ENCODE data around the gene DGCR2. TPM values are rescaled to one million over a fixed set of nuclear protein-coding genes. Genes with fewer than 3 reads are reported as not detected.

Gene DGCR2
- polyA plus RNA-seq, 1 donor (not counting 4 experiments of a cell fraction or from before 2014, with no cell fraction given) = 23.2 TPM

DNA sequence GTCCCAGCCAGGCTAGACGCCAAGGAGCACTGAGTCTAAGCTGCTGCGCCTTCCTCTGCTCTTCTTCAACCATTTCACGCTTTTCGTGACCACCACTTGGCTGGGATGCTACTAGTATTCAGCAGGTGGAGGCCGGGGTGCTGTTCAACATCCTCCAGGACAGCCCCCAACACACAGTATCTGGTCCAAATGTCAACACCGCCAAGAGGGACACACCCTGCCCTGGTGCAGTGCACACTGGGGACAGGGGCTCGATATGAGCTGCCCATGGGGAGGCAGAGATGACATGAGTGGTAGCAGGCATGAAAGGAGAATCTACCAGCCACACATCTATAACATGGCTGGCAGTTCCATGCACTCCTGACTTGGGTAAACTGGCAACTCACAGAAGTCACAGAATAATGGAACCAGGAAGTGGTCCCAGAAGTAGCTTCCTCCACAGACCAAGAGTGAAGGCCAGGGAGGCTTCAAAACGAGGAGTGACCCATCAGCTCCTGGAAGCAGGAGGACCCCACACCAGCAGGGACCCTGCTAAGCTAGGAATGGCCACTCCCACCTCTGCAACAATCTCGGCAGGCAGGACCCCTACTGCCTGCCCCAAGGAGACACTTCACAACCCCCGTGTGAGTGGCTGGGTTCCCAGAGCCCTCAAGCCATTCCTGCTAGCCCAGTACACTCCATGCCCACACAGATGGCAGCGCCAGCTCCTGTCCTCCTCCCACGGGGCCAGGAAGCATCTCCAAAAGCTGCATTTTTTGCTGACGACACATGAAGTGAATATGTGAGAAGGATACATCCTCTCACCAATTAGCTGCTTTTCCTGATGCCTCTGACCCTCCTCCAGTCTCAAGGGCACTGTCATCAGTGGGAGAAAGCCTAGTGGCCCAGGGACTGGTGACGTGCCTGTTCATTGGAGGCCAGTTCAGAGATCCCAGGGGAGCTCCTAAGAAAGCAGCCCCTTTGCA lies 78.8 kb downstream of the DGCR2 start:
- FAIRE-seq (no peak), DNase-seq (ENCODE audit: low read depth, low spot score) (no peak)
- H3K4me1 ChIP-seq (ENCODE audit: control insufficient read depth, extremely low read depth, insufficient read depth, low read length) = no peaks in the 10 kb centered on the region
- H3K9me3 ChIP-seq (ENCODE audit: control insufficient read depth, low read depth, low read length) = no peaks in the 10 kb centered on the region
- TF ChIP-seq EZH2 (IDR thresholded peaks at IDR 0.05; ENCODE audit: low read length) = no peak
- TF ChIP-seq, protein P1, sequence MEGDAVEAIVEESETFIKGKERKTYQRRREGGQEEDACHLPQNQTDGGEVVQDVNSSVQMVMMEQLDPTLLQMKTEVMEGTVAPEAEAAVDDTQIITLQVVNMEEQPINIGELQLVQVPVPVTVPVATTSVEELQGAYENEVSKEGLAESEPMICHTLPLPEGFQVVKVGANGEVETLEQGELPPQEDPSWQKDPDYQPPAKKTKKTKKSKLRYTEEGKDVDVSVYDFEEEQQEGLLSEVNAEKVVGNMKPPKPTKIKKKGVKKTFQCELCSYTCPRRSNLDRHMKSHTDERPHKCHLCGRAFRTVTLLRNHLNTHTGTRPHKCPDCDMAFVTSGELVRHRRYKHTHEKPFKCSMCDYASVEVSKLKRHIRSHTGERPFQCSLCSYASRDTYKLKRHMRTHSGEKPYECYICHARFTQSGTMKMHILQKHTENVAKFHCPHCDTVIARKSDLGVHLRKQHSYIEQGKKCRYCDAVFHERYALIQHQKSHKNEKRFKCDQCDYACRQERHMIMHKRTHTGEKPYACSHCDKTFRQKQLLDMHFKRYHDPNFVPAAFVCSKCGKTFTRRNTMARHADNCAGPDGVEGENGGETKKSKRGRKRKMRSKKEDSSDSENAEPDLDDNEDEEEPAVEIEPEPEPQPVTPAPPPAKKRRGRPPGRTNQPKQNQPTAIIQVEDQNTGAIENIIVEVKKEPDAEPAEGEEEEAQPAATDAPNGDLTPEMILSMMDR (optimal IDR thresholded peaks at IDR 0.05 in 1 of 3, IDR thresholded peaks at IDR 0.05 in 1 of 3, conservative IDR thresholded peaks at IDR 0.05 in 1 of 3; ENCODE audit: extremely low read depth in 1 of 3, insufficient read depth in 2 of 3, low read length in 3 of 3) = no peak
- no peak overlapping the region for H3K9ac ChIP-seq (ENCODE audit: control insufficient read depth, extremely low read depth, insufficient read depth, low read length)
- no peak overlapping the region for H3K27ac ChIP-seq (ENCODE audit: control insufficient read depth, insufficient read depth, low read length)
- no peak overlapping the region for H3K4me2 ChIP-seq (ENCODE audit: control insufficient read depth, extremely low read depth, insufficient read depth, low read depth, low read length)
- H4K20me1 ChIP-seq (ENCODE audit: control insufficient read depth, extremely low read depth, insufficient read depth, low read length) = peaks cover 4% of the 10 kb centered on the region
- dilution Hi-C loops (cut with MboI; ENCODE audit: extremely low pct_ligation_motif_present, low sequenced_read_pairs) = no loop called here
- no peaks in the 10 kb centered on the region for H3K27me3 ChIP-seq (ENCODE audit: control insufficient read depth, extremely low read depth, insufficient read depth, low read length)
- H3K36me3 ChIP-seq (ENCODE audit: control insufficient read depth in 2 of 2, extremely low read depth in 1 of 2, insufficient read depth in 2 of 2, low read length in 2 of 2) = peaks cover 24 to 50% of the 10 kb centered on the region in 2 experiments
- H3K9me1 ChIP-seq (ENCODE audit: control insufficient read depth, extremely low read depth, insufficient read depth, low read length) = no peaks in the 10 kb centered on the region
- no peak overlapping the region for H3K4me3 ChIP-seq (ENCODE audit: control insufficient read depth in 2 of 3, extremely low read depth in 1 of 3, insufficient read depth in 2 of 3, low read depth in 1 of 3, low read length in 3 of 3)
- no peak overlapping the region for H2AFZ ChIP-seq (ENCODE audit: control insufficient read depth, low read length)
- H3K79me2 ChIP-seq (ENCODE audit: control insufficient read depth, insufficient read depth, low read length) = no peaks in the 10 kb centered on the region

DNA sequence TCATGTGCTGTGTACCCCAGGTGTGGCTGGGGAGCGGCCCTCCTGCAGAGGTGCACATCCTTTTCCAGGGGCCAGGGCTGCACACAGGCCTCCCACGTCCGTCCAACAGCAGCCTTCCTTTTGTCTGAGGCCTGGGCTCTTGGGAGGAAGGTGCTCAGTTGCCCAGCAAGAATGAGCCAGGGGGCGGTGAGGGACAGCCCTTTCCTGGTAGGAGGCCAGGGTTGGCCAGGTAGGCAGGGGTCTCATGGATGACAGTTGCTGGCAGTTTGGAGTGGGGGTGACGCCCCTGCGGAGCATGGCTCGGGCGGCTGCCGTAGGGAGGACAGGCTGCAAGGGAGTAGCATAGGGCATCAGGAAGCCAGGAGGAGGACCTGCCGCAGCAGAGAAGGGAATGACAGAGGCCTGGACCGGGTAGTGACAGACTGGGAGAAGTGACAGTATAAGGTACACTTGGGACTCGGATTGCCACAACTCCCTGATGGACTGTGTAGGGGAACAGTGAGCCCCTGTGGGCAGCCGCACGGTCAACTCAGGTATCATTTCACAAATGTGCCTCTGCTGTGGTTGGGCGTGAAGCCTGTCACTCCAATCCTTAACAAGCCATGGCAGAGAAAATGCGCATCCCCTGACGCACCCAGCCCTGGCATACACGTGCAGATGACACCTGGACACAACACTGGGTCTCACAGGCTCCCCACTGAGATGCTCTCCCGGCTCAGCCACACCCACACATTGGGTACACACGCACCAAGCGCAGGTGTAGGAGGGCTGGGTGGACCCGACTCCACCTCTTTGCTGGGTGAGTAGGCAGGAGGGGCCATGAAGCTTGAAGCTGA lies 79.7 kb downstream of the DGCR2 start:
- TF ChIP-seq, protein P1 (optimal IDR thresholded peaks at IDR 0.05 in 1 of 3, IDR thresholded peaks at IDR 0.05 in 1 of 3, conservative IDR thresholded peaks at IDR 0.05 in 1 of 3; ENCODE audit: extremely low read depth in 1 of 3, insufficient read depth in 2 of 3, low read length in 3 of 3) = no peak
- TF ChIP-seq EZH2 (IDR thresholded peaks at IDR 0.05; ENCODE audit: low read length) = no peak
- Histone ChIP-seq H4K20me1 (ENCODE audit: control insufficient read depth, extremely low read depth, insufficient read depth, low read length) (peaks cover 4% of the 10 kb centered on the region), H3K9me3 (ENCODE audit: control insufficient read depth, low read depth, low read length) (no peaks in the 10 kb centered on the region), H3K27me3 (ENCODE audit: control insufficient read depth, extremely low read depth, insufficient read depth, low read length) (no peaks in the 10 kb centered on the region), H3K4me1 (ENCODE audit: control insufficient read depth, extremely low read depth, insufficient read depth, low read length) (no peaks in the 10 kb centered on the region), H3K4me2 (ENCODE audit: control insufficient read depth, extremely low read depth, insufficient read depth, low read depth, low read length) (no peak overlapping the region), H3K9me1 (ENCODE audit: control insufficient read depth, extremely low read depth, insufficient read depth, low read length) (no peaks in the 10 kb centered on the region), H3K4me3 (ENCODE audit: control insufficient read depth in 2 of 3, extremely low read depth in 1 of 3, insufficient read depth in 2 of 3, low read depth in 1 of 3, low read length in 3 of 3) (no peak overlapping the region), H3K79me2 (ENCODE audit: control insufficient read depth, insufficient read depth, low read length) (no peaks in the 10 kb centered on the region), H3K9ac (ENCODE audit: control insufficient read depth, extremely low read depth, insufficient read depth, low read length) (no peak overlapping the region), H3K27ac (ENCODE audit: control insufficient read depth, insufficient read depth, low read length) (no peak overlapping the region), H3K36me3 (ENCODE audit: control insufficient read depth in 2 of 2, extremely low read depth in 1 of 2, insufficient read depth in 2 of 2, low read length in 2 of 2) (peaks cover 18 to 48% of the 10 kb centered on the region in 2 experiments), H2AFZ (ENCODE audit: control insufficient read depth, low read length) (no peak overlapping the region)
- DNase-seq (ENCODE audit: low read depth, low spot score) (no peak), FAIRE-seq (no peak)
- dilution Hi-C loops (cut with MboI; ENCODE audit: extremely low pct_ligation_motif_present, low sequenced_read_pairs) = no loop called here
